Ectodermal cell (in vitro differentiated cells): ENCODE measurements around the gene NOSTRIN.
"Not testable (repeated sequence)": the region's sequence is repeated elsewhere in the genome, so short reads cannot be mapped to it uniquely, and the experiment has no call there.

Experiments
- H3K27ac ChIP-seq: 2 replicates; pipeline ENCODE4 v1.7.0; 2013; ENCODE audit warnings: mild to moderate bottlenecking, low read depth, low read length; ENCODE audit not compliant: insufficient read depth, poor library complexity, severe bottlenecking
- H3K27me3 ChIP-seq: 2 replicates; pipeline ENCODE4 v1.7.0; 2013; ENCODE audit warnings: mild to moderate bottlenecking, low read length; ENCODE audit not compliant: insufficient read depth, control insufficient read depth, poor library complexity, severe bottlenecking
- H3K36me3 ChIP-seq: one replicate; pipeline ENCODE4 v1.7.0; 2013; ENCODE audit warnings: low read length; ENCODE audit not compliant: control insufficient read depth, insufficient read depth
- H3K4me1 ChIP-seq: one replicate; pipeline ENCODE4 v1.7.0; 2013; ENCODE audit warnings: low read length; ENCODE audit not compliant: control insufficient read depth, insufficient read depth
- H3K4me3 ChIP-seq: 2 replicates; pipeline ENCODE4 v1.7.0; 2013; ENCODE audit warnings: low read depth, low read length, control low read depth; ENCODE audit not compliant: insufficient read depth
- H3K9me3 ChIP-seq: 2 replicates; pipeline ENCODE4 v1.7.0; 2013; ENCODE audit warnings: mild to moderate bottlenecking, low read length, moderate library complexity; ENCODE audit not compliant: control insufficient read depth
- WGBS, 2 experiments: methylation state at CpG; one replicate each; pipeline ENCODE4 v1.1.7; 2013; ENCODE audit warnings: missing lambda C conversion rate in 2 of 2; 5-methylcytosine and 5-hydroxymethylcytosine counted together

NOSTRIN gene

DNA sequence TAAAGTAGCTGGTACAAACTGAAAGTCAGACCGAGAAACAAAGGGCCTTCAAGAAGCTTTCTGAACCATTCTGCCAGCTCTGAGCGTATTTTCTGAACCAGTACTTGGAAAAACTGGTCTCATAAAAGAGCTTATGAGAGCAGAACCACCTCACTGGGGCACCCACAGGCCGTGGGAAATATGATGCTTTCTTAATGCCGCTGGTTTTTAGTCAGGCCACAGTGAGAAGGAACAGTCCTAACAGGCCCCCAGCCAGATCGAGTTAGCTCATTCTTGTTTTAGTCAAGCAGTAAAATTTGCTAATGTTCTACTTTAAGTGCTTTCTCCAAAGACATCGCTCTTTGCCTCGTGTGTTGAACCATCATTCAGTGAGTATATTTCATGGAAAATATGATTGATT is 12.7 kb upstream of the NOSTRIN start:
- WGBS, 2 experiments, result 88 to 89% methylated on average over 7 of the region's 7 CpGs

DNA sequence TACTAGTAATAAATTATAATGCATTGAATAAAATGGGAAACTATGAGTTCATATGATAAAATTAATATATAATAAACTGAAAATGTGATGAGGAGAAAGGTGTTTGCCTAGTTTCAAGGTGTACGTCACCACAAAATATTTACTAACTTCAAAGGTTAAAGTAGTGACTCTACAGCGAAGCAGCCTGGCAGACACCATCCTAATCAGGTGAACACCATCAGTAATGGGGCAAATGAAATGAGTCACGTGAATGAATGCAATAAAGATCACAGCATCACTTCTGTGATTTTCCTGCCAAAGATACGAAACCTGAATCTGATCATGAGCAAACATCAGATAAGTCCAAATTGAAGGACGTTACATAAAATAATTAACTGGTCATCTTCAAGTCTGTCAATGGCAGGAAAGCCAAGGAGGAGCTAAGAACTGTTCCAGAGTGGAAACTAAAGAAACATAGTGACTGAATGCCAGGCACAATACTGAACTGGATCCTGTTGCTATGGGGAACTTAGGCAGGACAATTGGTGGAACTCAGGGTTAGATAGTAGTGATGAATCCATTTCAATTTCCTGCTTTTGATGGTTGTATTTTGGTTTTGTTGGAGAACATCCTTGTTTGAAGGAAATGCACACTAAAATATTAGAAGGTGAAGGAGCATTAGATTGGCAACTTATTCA is 12.1 kb upstream of the NOSTRIN start:
- Histone ChIP-seq H3K4me1 (no peaks in the 10 kb centered on the region), H3K4me3 (no peak overlapping the region), H3K9me3 (no peaks in the 10 kb centered on the region), H3K36me3 (no peaks in the 10 kb centered on the region), H3K27ac (no peak overlapping the region), H3K27me3 (no peaks in the 10 kb centered on the region)
- 93 to 96% methylated on average over 5 of the region's 5 CpGs for WGBS, 2 experiments

More for the DNA sequence above, 12.7 kb upstream of the NOSTRIN start:
- H3K4me1 ChIP-seq, result no peaks in the 10 kb centered on the region
- no peaks in the 10 kb centered on the region for H3K27me3 ChIP-seq
- no peaks in the 10 kb centered on the region for H3K36me3 ChIP-seq
- H3K9me3 ChIP-seq, result no peaks in the 10 kb centered on the region
- no peak overlapping the region for H3K4me3 ChIP-seq
- H3K27ac ChIP-seq, result no peak overlapping the region

DNA sequence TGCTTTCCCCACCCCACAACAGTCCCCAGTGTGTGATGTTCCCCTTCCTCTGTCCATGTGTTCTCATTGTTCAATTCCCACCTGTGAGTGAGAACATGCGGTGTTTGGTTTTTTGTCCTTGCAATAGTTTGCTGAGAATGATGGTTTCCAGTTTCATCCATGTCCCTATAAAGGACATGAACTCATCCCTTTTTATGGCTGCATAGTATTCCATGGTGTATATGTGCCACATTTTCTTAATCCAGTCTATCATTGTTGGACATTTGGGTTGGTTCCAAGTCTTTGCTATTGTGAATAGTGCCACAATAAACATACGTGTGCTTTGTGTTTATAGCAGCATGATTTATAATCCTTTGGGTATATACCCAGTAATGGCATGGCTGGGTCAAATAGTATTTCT is 11.3 kb upstream of the NOSTRIN start:
- 89 to 100% methylated on average over 1 of the region's 2 CpGs for WGBS, 2 experiments

DNA sequence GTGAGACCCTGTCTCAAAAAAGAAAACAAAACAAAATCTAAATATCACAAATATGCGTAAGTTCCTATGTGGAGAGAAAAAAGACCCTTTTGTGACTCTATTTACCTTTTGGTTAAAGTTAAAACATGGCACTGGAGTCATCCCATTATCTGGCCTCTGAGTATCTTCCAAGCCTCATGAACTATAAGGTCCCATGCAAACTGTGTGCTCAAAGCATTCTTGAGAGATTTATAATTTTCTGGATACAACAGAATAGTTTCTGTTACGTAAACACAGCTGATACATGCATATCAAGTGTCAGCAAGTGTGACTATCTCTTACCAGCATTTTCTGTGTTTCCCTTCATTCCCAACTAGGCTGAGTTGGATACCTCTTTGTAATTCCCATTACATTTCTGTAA is 8.8 kb upstream of the NOSTRIN start:
- Histone ChIP-seq H3K36me3 (no peaks in the 10 kb centered on the region), H3K27ac (no peak overlapping the region), H3K4me1 (peaks cover 5% of the 10 kb centered on the region), H3K27me3 (no peaks in the 10 kb centered on the region), H3K9me3 (no peaks in the 10 kb centered on the region), H3K4me3 (no peak overlapping the region)
- 77 to 80% methylated on average over 2 of the region's 2 CpGs for whole genome bisulfite sequencing, 2 experiments

More for the DNA sequence above, 11.3 kb upstream of the NOSTRIN start:
- not testable (repeated sequence) for H3K4me1 ChIP-seq, H3K4me3 ChIP-seq, H3K27me3 ChIP-seq, H3K36me3 ChIP-seq, H3K9me3 ChIP-seq, H3K27ac ChIP-seq

DNA sequence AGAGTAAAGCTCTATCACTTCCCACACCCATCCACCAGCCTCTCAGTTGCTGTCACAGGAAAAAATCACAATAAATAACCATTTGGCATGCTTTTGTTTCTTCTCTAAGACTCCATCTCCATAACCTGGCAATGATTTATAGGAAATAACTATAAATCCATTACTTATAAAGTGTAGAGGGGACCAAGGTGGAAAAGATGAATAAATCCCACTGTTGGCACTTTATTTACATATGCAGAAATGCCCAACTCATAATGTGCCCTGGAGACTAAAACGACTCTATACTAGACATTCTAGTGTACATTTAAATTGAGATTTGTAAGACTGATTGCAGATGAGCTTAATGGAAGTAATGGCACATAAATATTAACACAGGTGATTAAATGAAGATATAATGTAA is 7.5 kb upstream of the NOSTRIN start:
- Histone ChIP-seq H3K27me3 (no peaks in the 10 kb centered on the region), H3K4me1 (peaks cover 9% of the 10 kb centered on the region), H3K36me3 (no peaks in the 10 kb centered on the region), H3K4me3 (no peak overlapping the region), H3K9me3 (no peaks in the 10 kb centered on the region), H3K27ac (no peak overlapping the region)
- 100% methylated on average over 1 of the region's 1 CpG; no CpG with 5 or more reads in 1 of the 2 experiments for WGBS, 2 experiments

DNA sequence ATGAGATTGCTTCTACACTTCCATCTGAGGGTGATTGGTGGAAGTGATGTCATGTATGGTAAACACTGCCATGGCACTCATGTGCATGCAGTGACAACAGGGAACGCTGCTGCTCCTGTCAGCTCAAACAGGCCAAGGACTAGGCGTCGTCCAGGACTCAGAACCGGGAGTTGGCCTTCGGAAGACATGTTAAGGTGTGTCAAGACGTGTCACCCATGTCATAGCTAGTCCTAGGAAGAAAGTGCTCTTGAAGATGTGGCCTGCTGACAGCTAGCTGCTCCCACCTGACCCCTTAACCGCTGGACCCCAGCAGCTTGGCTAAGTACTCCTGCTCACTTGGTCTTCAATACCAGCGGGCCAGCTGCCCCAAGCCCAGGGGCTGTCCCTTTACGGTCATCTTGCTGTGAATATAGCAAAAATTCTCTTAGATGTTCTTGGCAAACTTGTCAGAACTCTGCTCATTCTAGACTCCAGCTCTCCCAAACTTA is 6.3 kb upstream of the NOSTRIN start:
- Histone ChIP-seq H3K27me3 (no peaks in the 10 kb centered on the region), H3K9me3 (no peaks in the 10 kb centered on the region), H3K4me3 (no peak overlapping the region), H3K27ac (no peak overlapping the region), H3K36me3 (no peaks in the 10 kb centered on the region), H3K4me1 (peaks cover 9% of the 10 kb centered on the region)
- 91 to 93% methylated on average over 9 of the region's 9 CpGs for WGBS, 2 experiments

DNA sequence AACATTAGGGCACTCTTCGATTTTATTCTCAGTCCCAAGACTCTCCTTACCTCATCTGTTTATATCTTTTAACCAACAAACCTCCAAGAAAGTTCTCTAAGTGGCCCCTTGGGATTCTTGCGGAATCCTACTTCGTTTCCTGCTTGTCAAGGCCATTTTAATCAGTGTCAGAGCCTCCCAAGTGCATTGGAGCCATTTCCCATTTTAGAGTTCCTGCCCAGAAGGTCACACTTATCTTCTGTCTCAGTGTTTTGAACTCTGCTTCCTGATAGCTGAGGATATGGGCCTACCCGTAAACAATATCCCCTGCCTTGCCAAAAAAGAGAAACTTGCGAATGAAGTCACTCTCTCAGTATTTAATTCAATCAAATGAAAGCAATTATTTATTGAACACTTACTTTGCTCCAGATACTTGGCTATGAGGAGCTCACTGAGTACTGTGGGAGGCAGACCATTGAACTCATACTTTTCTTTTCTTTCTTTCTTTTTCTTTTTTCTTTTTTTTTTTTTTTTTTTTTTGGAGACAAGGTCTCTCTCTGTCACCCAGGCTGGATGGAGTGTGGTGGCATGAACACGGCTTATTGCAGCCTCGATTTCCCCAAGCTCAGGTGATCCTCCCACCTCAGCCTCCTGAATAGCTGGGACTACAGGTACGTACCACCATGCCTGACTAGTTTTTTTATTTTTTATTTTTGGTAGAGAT is 5.7 kb upstream of the NOSTRIN start:
- 92 to 95% methylated on average over 7 to 8 of the region's 8 CpGs for whole genome bisulfite sequencing, 2 experiments

DNA sequence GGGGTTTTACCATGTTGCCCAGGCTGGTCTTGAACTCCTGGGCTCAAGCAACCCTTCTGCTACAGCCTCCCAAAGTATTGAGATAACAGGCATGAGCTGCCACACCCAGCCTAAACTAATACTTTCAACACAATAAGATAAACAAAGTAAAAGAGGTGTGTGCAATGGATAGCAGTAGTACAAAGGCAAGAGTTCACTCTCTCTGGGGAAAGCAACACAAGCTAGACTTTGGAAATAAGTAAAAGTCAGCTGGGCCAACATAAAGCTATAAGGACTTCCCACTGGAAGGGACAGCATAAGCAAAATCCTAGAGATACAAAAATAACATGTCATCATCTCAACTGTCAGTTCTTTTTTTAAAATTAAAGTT is 5.2 kb upstream of the NOSTRIN start:
- Histone ChIP-seq H3K9me3 (no peaks in the 10 kb centered on the region), H3K36me3 (no peaks in the 10 kb centered on the region), H3K4me3 (no peak overlapping the region), H3K4me1 (peaks cover 9% of the 10 kb centered on the region), H3K27ac (no peak overlapping the region), H3K27me3 (no peaks in the 10 kb centered on the region)

More for the DNA sequence above, 5.7 kb upstream of the NOSTRIN start:
- no peaks in the 10 kb centered on the region for H3K36me3 ChIP-seq
- no peaks in the 10 kb centered on the region for H3K9me3 ChIP-seq
- H3K4me3 ChIP-seq, result no peak overlapping the region
- no peaks in the 10 kb centered on the region for H3K27me3 ChIP-seq
- no peak overlapping the region for H3K27ac ChIP-seq
- peaks cover 9% of the 10 kb centered on the region for H3K4me1 ChIP-seq

DNA sequence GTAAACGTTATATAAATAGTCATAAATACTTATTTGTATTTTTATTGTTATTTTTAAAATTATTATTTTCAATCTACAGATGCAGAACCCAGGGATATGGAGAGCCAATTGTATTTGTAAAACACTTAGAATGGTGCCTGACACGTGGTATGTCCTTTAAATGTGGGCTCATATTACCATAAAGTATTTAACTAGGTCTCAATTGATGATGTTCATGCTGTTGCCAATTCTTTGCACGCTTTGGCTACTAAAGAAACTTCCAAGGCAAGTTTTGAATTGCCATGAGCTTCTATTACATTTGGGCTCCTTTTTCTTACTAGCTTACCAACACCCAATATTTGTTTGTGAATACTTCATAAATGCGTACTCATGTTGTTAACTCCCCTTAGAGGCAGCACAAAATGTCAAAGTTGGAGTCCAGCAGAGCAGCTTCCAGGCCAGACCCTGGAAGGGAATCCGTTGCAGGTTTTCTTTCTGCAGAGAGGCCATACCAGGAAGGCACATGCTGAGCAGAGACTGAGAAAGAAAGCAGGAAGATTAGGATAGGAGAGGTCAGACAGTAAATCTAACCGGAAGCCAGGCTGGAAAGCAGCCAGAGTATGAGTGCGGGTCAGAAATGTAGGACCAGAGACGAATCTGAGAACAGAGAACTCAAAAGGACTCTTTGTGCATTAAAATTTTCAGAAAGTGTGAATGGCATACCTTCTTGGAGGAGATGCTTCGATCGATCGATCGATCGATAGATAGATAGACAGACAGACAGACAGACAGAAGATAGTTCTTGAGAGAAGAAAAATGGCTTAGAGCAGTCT is 4.2 kb upstream of the NOSTRIN start:
- WGBS, 2 experiments, result 63 to 65% methylated on average over 12 of the region's 13 CpGs
- peaks cover 9% of the 10 kb centered on the region for H3K4me1 ChIP-seq
- no peak overlapping the region for H3K4me3 ChIP-seq
- no peaks in the 10 kb centered on the region for H3K9me3 ChIP-seq
- H3K27ac ChIP-seq, result no peak overlapping the region
- no peaks in the 10 kb centered on the region for H3K27me3 ChIP-seq
- no peaks in the 10 kb centered on the region for H3K36me3 ChIP-seq

DNA sequence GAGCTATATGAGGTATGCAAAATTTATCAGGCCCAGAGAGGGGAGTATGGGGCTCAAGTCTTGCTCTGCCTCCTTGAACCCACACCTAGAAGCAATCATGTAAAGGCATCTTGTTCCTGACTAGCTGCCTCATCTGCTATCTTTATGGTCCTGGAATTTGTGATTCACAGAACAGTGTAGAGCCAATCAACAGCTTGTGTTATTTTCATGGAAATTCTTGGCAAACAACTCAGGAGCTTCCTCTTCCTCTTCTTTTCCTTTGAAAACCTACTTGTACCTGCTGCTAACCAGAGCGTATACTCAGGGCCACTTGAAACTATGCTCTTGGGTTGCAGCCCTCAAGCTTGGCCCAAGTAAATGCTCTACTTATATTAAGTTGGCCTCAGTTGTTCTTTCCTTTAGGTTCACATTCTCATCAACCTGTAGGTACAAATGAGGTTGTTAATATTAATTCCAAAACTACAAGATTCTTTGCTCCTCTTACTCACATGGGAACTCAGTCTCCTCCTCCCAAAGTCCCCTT is 3.5 kb upstream of the NOSTRIN start:
- 88 to 91% methylated on average over 1 of the region's 1 CpG for WGBS, 2 experiments
- Histone ChIP-seq H3K36me3 (no peaks in the 10 kb centered on the region), H3K9me3 (no peaks in the 10 kb centered on the region), H3K4me3 (no peak overlapping the region), H3K4me1 (peaks cover 9% of the 10 kb centered on the region), H3K27me3 (no peaks in the 10 kb centered on the region), H3K27ac (no peak overlapping the region)
